DMS153 treated with DMSO at 0.1 percent for 48 hours (cell line): Measurements from ENCODE around the gene TFAP2A.

Source experiments
- DNase-seq: peaks from one replicate; lab custom pipeline; 2025; ENCODE audit not compliant: unreplicated experiment; lab: John Stamatoyannopoulos, UW

TFAP2A gene

GRCh38 chr6:10384091-10384609 lies 30.7 kb downstream of the TFAP2A start:
- DNase-seq = no peak

- no peak for DNase-seq
Measured at GRCh38 chr6:10383331-10384090, 31.4 kb downstream of the TFAP2A start.

- DNase-seq = no peak
Measured at GRCh38 chr6:10382728-10383330, 32.0 kb downstream of the TFAP2A start.

- DNase-seq = no peak
Measured at GRCh38 chr6:10382322-10382721, 32.6 kb downstream of the TFAP2A start.

GRCh38 chr6:10381830-10382208 lies 33.1 kb downstream of the TFAP2A start:
- no peak for DNase-seq

- DNase-seq = no peak
Measured at GRCh38 chr6:10381133-10381829, 33.6 kb downstream of the TFAP2A start.

GRCh38 chr6:10375391-10375969 lies 39.4 kb downstream of the TFAP2A start:
- no peak for DNase-seq

- DNase-seq = no peak
Measured at GRCh38 chr6:10373642-10374359, 41.1 kb downstream of the TFAP2A start.

- DNase-seq = no peak
Measured at GRCh38 chr6:10369896-10370295, 45.0 kb downstream of the TFAP2A start.

- no peak for DNase-seq
Measured at GRCh38 chr6:10368861-10369260, 46.0 kb downstream of the TFAP2A start.

GRCh38 chr6:10363911-10364310 lies 51.0 kb downstream of the TFAP2A start:
- DNase-seq = no peak

- DNase-seq = no peak
Measured at GRCh38 chr6:10362300-10362699, 52.6 kb downstream of the TFAP2A start.

GRCh38 chr6:10361428-10361827 lies 53.4 kb downstream of the TFAP2A start:
- DNase-seq = no peak

GRCh38 chr6:10359581-10359980 lies 55.3 kb downstream of the TFAP2A start:
- DNase-seq = no peak

GRCh38 chr6:10355115-10355702 lies 59.7 kb downstream of the TFAP2A start:
- DNase-seq = peak; percentile 1

GRCh38 chr6:10351791-10352190 lies 63.1 kb downstream of the TFAP2A start:
- no peak for DNase-seq

- DNase-seq = no peak
Measured at GRCh38 chr6:10350720-10351119, 64.2 kb downstream of the TFAP2A start.

GRCh38 chr6:10347561-10348327 lies 67.1 kb downstream of the TFAP2A start:
- DNase-seq = no peak
